ENCODE results near the gene RAB3B.
"Not testable (repeated sequence)": the region's sequence is repeated elsewhere in the genome, so short reads cannot be mapped to it uniquely, and the experiment has no call there.

RAB3B gene

GRCh38 chr1:51973587-51974474 lies 16.7 kb downstream of the RAB3B start:
- H3K36me3 ChIP-seq (replicated peaks): peaks cover 9% of the 10 kb centered on the region
- no peaks in the 10 kb centered on the region for H3K9me3 ChIP-seq
- no peak overlapping the region for H3K4me3 ChIP-seq
- in situ Hi-C loops (cut with MboI; ENCODE audit: low sequenced_read_pairs): no loop called here
- DNase-seq (ENCODE audit: low spot score in 2 of 2): no peak
- H3K4me1 ChIP-seq: no peaks in the 10 kb centered on the region
- H3K27me3 ChIP-seq (ENCODE audit: low read depth): no peaks in the 10 kb centered on the region

DNA sequence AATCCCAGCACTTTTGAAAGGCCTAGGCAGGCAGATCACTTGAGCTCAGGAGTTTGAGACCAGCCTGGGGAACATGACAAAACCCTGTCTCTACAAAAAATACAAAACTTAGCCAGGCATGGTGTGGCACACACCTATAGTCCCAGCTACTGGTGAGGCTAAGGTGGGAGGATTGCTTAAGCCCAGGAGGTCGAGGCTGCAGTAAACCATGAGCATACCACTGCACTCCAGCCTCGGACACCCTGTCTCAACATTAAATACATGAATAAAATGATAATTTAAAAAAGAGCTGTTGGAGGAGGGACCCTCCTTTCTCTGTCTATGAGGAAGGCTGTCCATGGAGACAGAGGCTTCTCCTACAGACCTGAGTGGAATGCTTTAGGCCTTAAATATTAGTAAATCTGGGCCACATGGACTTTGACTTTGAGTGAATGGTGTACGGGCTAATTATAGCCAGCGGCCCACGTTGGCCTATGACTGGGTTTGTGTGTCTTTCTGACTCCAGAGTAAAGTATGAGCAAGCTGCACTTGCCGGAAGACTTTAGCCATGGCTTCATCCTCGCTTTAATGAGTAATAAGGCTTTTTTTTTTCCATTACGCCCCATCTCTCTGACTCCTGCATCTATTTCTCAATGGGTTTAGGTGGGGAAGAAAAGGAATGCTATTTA lies 21.3 kb downstream of the RAB3B start:
- Histone ChIP-seq H3K4me1 (peaks cover 2% of the 10 kb centered on the region), H3K4me3 (no peak overlapping the region), H3K36me3 (replicated peaks) (peaks cover 13% of the 10 kb centered on the region), H3K9me3 (no peaks in the 10 kb centered on the region), H3K27me3 (ENCODE audit: low read depth) (no peaks in the 10 kb centered on the region)
- no peak for DNase-seq (ENCODE audit: low spot score in 2 of 2)
- in situ Hi-C loops (cut with MboI; ENCODE audit: low sequenced_read_pairs): no loop called here

GRCh38 chr1:51968632-51969031 lies 21.9 kb downstream of the RAB3B start:
- Histone ChIP-seq H3K4me3 (no peak overlapping the region), H3K4me1 (peaks cover 8% of the 10 kb centered on the region), H3K27me3 (ENCODE audit: low read depth) (no peaks in the 10 kb centered on the region), H3K36me3 (replicated peaks) (peaks cover 13% of the 10 kb centered on the region), H3K9me3 (no peaks in the 10 kb centered on the region)
- DNase-seq (ENCODE audit: low spot score in 2 of 2): no peak
- in situ Hi-C loops (cut with MboI; ENCODE audit: low sequenced_read_pairs): no loop called here

- in situ Hi-C loops (cut with MboI; ENCODE audit: low sequenced_read_pairs); H3K36me3 ChIP-seq (replicated peaks): not testable (repeated sequence)
Measured at GRCh38 chr1:51967213-51967791, 23.2 kb downstream of the RAB3B start.

DNA sequence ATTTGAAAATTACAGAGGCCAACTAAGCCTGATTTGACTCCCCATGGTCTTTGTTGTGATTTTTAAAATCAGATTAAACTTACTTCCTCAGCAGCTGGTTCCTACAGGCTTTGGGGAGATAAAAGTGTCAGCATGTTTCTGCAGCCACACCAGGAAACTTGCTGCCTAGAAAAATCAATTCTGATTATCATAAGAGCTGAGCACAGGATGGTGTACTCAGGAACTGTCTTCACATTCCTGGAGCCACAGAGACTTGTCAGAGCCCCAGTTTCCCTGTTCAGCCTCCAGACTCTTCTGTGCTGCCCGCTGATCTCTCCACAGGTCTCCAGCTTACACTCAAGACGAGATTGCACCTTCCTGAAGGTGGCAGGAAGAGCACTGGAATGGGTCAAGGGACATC lies 23.9 kb downstream of the RAB3B start:
- DNase-seq (ENCODE audit: low spot score in 2 of 2): no peak
- peaks cover 9% of the 10 kb centered on the region for H3K36me3 ChIP-seq (replicated peaks)

More at GRCh38 chr1:51967213-51967791, 23.2 kb downstream of the RAB3B start:
- H3K4me1 ChIP-seq; DNase-seq (ENCODE audit: low spot score in 2 of 2); H3K27me3 ChIP-seq (ENCODE audit: low read depth); H3K9me3 ChIP-seq; H3K4me3 ChIP-seq: not testable (repeated sequence)

DNA sequence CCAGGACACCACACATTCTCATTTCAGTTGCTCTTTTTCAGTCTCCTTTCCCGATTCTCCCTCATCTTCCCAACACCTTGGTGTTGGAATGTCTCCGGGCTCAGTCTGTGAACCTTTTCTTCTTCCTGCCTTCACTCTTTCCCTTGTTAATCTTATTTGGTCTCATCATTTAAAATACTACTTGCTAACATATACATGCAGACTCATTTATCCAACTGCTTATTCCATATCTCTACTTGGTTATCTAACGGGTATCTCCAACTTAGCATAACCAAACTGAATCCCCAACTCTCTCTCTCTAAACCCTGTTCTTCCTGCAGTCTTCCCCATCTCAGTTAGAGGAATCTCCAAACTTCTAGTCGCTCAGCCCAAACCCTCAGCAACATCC lies 26.2 kb downstream of the RAB3B start:
- H3K4me1 ChIP-seq: peaks cover 8% of the 10 kb centered on the region
- no peaks in the 10 kb centered on the region for H3K9me3 ChIP-seq
- in situ Hi-C loops (cut with MboI; ENCODE audit: low sequenced_read_pairs): no loop called here
- no peak for DNase-seq (ENCODE audit: low spot score in 2 of 2)
- no peak overlapping the region for H3K4me3 ChIP-seq
- H3K36me3 ChIP-seq (replicated peaks): peaks cover 9% of the 10 kb centered on the region
- H3K27me3 ChIP-seq (ENCODE audit: low read depth): no peaks in the 10 kb centered on the region

More for the DNA sequence above, 23.9 kb downstream of the RAB3B start:
- H3K4me3 ChIP-seq: no peak overlapping the region
- peaks cover 8% of the 10 kb centered on the region for H3K4me1 ChIP-seq
- no peaks in the 10 kb centered on the region for H3K27me3 ChIP-seq (ENCODE audit: low read depth)
- in situ Hi-C loops (cut with MboI; ENCODE audit: low sequenced_read_pairs): no loop called here
- H3K9me3 ChIP-seq: no peaks in the 10 kb centered on the region

DNA sequence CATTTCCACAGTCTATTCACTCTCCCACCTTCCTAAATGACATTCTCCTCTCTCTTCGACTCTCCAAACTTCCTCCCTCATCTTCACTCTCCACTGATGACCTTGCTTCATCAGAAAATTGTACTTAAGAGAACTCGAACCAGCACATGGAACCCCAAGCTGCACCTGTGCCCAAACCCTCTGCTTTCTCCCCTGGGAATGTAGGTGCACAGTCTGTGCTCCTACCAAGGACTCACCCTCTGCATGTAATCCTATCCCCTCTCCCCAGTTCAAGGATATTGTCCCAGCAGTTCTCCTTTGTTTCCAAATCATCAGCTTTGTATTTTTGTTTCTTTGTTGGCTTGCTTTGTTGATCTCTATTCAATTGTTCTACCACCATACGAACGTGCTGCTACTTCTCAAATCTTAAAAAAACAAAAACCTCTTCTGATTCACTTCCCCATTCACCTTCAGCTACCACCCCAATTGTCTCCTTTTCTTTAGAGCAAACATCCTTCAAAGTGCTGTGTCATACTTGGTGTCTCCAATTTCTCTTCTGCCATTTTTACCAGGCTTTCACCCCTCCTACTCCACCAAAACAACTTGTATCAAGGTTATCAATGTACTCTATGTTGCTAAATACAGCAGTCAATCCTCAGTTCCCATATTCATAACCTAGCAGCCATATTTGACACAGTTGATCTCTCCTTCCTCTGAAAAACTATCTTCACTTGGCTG lies 26.8 kb downstream of the RAB3B start:
- H3K36me3 ChIP-seq (replicated peaks): peaks cover 9% of the 10 kb centered on the region
- in situ Hi-C loops (cut with MboI; ENCODE audit: low sequenced_read_pairs): no loop called here

DNA sequence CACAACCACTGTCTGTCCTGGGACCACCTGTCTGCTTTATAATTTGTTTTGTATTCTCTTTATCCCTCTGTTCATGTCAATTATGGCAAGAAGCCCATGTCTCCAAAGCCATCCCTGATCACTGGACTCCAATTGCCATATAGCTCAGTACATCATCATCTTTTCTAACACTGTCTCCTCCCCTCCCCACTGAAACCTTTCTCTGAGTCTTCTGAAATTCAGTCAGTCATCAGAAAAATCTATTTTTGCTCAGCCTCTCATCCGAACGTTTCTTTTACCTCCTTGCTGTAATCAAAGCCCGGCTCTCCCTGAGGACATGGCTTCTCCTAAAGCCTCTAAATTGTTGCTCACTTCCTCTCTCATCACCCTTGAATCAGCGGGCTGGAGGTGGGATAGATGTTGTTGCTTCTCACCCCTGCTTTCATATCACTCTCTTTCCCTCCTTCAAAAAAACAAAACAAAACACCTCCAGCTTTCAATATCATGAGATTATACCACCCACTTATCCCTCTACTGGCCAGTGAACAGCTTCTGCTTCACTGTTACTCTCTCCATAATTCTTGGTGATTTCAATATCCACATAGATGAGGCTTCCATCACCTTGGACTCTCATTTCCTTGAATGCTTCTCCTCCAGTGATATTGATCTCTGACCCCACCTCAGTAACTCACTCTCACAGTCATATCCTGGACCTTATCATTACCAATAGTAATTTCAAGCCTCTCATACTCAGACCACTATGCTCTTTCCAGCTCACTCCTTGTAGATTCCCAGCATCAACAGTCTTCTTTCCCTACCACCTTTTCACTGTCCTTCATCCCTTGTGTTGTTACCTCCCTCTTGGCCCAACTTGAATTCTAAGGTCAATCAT lies 27.8 kb downstream of the RAB3B start:
- DNase-seq (ENCODE audit: low spot score in 2 of 2): no peak
- in situ Hi-C loops (cut with MboI; ENCODE audit: low sequenced_read_pairs): no loop called here
- Histone ChIP-seq H3K4me3 (no peak overlapping the region), H3K9me3 (no peaks in the 10 kb centered on the region), H3K36me3 (replicated peaks) (peaks cover 3% of the 10 kb centered on the region), H3K27me3 (ENCODE audit: low read depth) (no peaks in the 10 kb centered on the region), H3K4me1 (peaks cover 8% of the 10 kb centered on the region)

More for the DNA sequence above, 26.8 kb downstream of the RAB3B start:
- peak in 1 of 2 experiments; percentile 15 for DNase-seq (ENCODE audit: low spot score in 2 of 2)
- H3K9me3 ChIP-seq: no peaks in the 10 kb centered on the region
- peaks cover 8% of the 10 kb centered on the region for H3K4me1 ChIP-seq
- H3K27me3 ChIP-seq (ENCODE audit: low read depth): no peaks in the 10 kb centered on the region
- no peak overlapping the region for H3K4me3 ChIP-seq

DNA sequence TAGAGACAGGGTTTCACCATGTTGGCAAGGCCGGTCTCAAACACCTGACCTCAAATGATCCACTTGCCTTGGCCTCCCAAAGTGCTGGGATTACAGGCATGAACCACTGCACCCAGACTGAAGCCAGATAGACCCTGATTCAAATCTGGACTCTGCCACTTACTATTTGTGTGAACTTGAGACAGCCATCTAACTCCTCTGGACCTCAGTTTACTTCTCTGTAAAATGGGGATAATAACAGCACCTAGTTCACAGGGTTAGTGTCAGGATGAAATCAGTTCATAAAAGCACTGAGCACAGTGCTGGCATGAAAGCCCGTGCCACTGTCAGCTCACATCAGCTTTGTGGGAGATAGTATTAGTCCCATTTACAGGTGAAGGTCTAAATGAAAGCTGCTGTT lies 28.5 kb downstream of the RAB3B start:
- H3K4me3 ChIP-seq: no peak overlapping the region
- H3K4me1 ChIP-seq: peaks cover 8% of the 10 kb centered on the region
- no peaks in the 10 kb centered on the region for H3K27me3 ChIP-seq (ENCODE audit: low read depth)
- in situ Hi-C loops (cut with MboI; ENCODE audit: low sequenced_read_pairs): no loop called here
- no peak for DNase-seq (ENCODE audit: low spot score in 2 of 2)
- peaks cover 3% of the 10 kb centered on the region for H3K36me3 ChIP-seq (replicated peaks)
- no peaks in the 10 kb centered on the region for H3K9me3 ChIP-seq

DNA sequence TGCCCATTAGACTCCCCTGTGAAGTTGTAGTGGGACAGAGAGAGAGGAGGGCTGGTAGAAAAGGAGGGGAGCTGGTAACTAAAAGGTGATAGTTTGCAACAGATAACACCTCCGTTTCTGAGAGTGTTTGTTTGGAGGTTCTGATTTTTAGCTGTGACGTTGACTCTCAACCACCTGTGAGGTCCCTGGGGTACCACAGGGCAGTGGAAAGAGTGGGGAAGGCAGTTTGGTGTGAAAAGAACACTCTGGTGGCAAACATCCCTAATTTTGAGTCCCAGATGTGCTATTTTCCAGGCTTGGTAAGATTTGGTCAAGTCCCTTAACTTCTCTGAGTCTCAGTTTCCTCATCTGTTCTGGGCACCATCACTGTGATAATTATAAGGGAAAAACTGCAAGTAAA lies 29.3 kb downstream of the RAB3B start:
- no peak for DNase-seq (ENCODE audit: low spot score in 2 of 2)
- H3K9me3 ChIP-seq: no peaks in the 10 kb centered on the region
- H3K4me1 ChIP-seq: peaks cover 8% of the 10 kb centered on the region
- no peaks in the 10 kb centered on the region for H3K27me3 ChIP-seq (ENCODE audit: low read depth)
- no peak overlapping the region for H3K4me3 ChIP-seq
- H3K36me3 ChIP-seq (replicated peaks): peaks cover 1% of the 10 kb centered on the region
- in situ Hi-C loops (cut with MboI; ENCODE audit: low sequenced_read_pairs): no loop called here

DNA sequence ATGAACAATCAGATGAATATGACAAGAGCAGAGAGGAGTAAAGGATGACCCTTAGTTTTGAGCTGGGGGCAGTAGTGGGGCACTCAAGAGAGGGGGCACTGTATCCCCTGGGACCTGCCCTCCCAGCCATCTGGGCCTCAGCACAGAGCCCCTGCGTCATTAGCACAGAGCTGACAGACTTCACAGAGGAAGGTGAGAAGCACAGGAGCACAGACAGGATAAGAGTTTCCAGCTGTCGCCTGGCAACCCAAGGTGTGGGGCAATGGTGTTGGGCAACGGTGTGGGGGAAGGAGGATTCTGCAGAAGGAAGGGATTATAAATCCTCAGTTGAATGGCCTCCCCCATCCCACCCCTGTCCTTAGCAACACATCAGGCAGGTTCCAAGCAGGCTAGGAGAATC lies 30.2 kb downstream of the RAB3B start:
- in situ Hi-C loops (cut with MboI; ENCODE audit: low sequenced_read_pairs): no loop called here
- no peaks in the 10 kb centered on the region for H3K27me3 ChIP-seq (ENCODE audit: low read depth)
- no peak overlapping the region for H3K4me3 ChIP-seq
- H3K9me3 ChIP-seq: no peaks in the 10 kb centered on the region
- H3K36me3 ChIP-seq (replicated peaks): no peaks in the 10 kb centered on the region
- peaks cover 8% of the 10 kb centered on the region for H3K4me1 ChIP-seq
- DNase-seq (ENCODE audit: low spot score in 2 of 2): no peak

- in situ Hi-C loops (cut with MboI; ENCODE audit: low sequenced_read_pairs): no loop called here
- H3K9me3 ChIP-seq: no peaks in the 10 kb centered on the region
- no peak overlapping the region for H3K4me3 ChIP-seq
- DNase-seq (ENCODE audit: low spot score in 2 of 2): no peak
- no peaks in the 10 kb centered on the region for H3K27me3 ChIP-seq (ENCODE audit: low read depth)
- H3K4me1 ChIP-seq: peaks cover 3% of the 10 kb centered on the region
- no peaks in the 10 kb centered on the region for H3K36me3 ChIP-seq (replicated peaks)
Measured at GRCh38 chr1:51958824-51959223, 31.7 kb downstream of the RAB3B start.

DNA sequence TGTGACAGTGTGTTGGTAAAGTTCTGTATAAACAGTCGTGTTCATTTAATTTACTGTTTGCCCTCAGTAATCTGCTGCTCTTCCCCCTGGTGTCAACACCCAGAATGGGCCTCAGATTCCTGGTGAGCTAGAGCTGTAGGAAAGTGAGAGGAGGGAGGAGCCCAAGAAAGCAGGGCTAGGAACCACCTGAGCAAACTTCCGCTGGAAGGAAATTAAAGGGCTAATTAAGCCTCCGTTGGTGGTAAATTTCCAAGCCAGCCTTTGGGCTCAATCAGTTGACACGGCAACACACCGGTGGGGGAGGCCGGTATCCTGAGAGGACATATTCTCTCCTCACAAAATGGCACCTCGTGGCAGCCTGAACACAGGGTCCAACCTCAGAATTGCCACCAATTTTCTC lies 32.9 kb downstream of the RAB3B start:
- no peak for DNase-seq (ENCODE audit: low spot score in 2 of 2)
- Histone ChIP-seq H3K36me3 (replicated peaks) (no peaks in the 10 kb centered on the region), H3K9me3 (no peaks in the 10 kb centered on the region), H3K4me3 (no peak overlapping the region), H3K27me3 (ENCODE audit: low read depth) (no peaks in the 10 kb centered on the region), H3K4me1 (no peaks in the 10 kb centered on the region)
- in situ Hi-C loops (cut with MboI; ENCODE audit: low sequenced_read_pairs): no loop called here
